HG03442 (cell line): ENCODE results near the gene ALMS1.
"Not testable (repeated sequence)": the region's sequence is repeated elsewhere in the genome, so short reads cannot be mapped to it uniquely, and the experiment has no call there.

Source experiments
- ATAC-seq: cut with Tn5 transposase; IDR thresholded peaks from one replicate; pipeline ENCODE4 v1.9.1; 2021; ENCODE audit warnings: mild to moderate bottlenecking, moderate library complexity; ENCODE audit not compliant: unreplicated experiment

Gene ALMS1

GRCh38 chr2:73403237-73403636 lies 17.6 kb downstream of the ALMS1 start:
- ATAC-seq: no peak

- ATAC-seq: no peak
Measured at GRCh38 chr2:73404409-73404808, 18.8 kb downstream of the ALMS1 start.

- ATAC-seq: no peak
Measured at GRCh38 chr2:73406996-73407395, 21.4 kb downstream of the ALMS1 start.

- ATAC-seq: peak; percentile 63
Measured at GRCh38 chr2:73408198-73408597, 22.6 kb downstream of the ALMS1 start.

GRCh38 chr2:73414696-73415095 lies 29.1 kb downstream of the ALMS1 start:
- no peak for ATAC-seq

GRCh38 chr2:73415906-73416305 lies 30.3 kb downstream of the ALMS1 start:
- ATAC-seq: no peak

- no peak for ATAC-seq
Measured at GRCh38 chr2:73418343-73418742, 32.7 kb downstream of the ALMS1 start.

- ATAC-seq: no peak
Measured at GRCh38 chr2:73423913-73424312, 38.3 kb downstream of the ALMS1 start.

- ATAC-seq: no peak
Measured at GRCh38 chr2:73426176-73426575, 40.5 kb downstream of the ALMS1 start.

GRCh38 chr2:73436019-73436418 lies 50.4 kb downstream of the ALMS1 start:
- ATAC-seq: no peak

- ATAC-seq: no peak
Measured at GRCh38 chr2:73444202-73444601, 58.6 kb downstream of the ALMS1 start.

- no peak for ATAC-seq
Measured at GRCh38 chr2:73448856-73449255, 63.2 kb downstream of the ALMS1 start.

- no peak for ATAC-seq
Measured at GRCh38 chr2:73449404-73449803, 63.8 kb downstream of the ALMS1 start.

- peak; percentile 97 for ATAC-seq
Measured at GRCh38 chr2:73451263-73451972, 65.8 kb downstream of the ALMS1 start.

- no peak for ATAC-seq
Measured at GRCh38 chr2:73457982-73458381, 72.3 kb downstream of the ALMS1 start.

GRCh38 chr2:73462388-73462787 lies 76.8 kb downstream of the ALMS1 start:
- not testable (repeated sequence) for ATAC-seq

GRCh38 chr2:73468376-73468775 lies 82.7 kb downstream of the ALMS1 start:
- ATAC-seq: no peak

- ATAC-seq: not testable (repeated sequence)
Measured at GRCh38 chr2:73483874-73484273, 98.2 kb downstream of the ALMS1 start.

GRCh38 chr2:73487112-73487657 lies 101.5 kb downstream of the ALMS1 start:
- ATAC-seq: no peak

GRCh38 chr2:73488079-73488478 lies 102.4 kb downstream of the ALMS1 start:
- no peak for ATAC-seq

GRCh38 chr2:73489053-73489452 lies 103.4 kb downstream of the ALMS1 start:
- ATAC-seq: no peak

GRCh38 chr2:73494031-73494430 lies 108.4 kb downstream of the ALMS1 start:
- ATAC-seq: no peak
